Measurements from ENCODE around the gene PBOV1. TPM values are rescaled to one million over a fixed set of nuclear protein-coding genes. Genes with fewer than 3 reads are reported as not detected.

Gene PBOV1
- total and polyA plus RNA-seq, 11 donors = not detected

DNA sequence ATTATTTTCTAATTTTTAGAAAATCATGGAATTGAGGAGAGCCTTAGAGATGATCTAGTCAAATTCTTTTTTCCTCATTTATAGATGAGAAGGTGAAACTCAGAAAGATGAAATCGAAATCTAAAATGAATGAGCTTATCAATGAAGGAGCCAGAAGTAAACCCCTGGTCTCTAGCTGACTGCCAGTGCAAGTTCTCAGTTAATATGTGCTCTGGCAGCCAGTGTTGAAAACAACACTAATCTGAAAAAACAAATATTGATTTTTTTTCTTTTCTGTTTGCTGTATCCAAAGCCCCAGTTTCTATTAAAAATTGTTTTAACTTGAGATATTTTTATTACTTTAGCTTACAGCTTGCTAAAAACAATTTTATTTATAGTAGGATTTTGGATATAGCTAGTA lies 21.5 kb upstream of the PBOV1 start:
- Histone ChIP-seq H3K4me3 (no peak overlapping the region), H3K27ac (no peak overlapping the region), H3K9me3 (no peaks in the 10 kb centered on the region), H3K4me1 (no peaks in the 10 kb centered on the region), H3K36me3 (no peaks in the 10 kb centered on the region), H3K27me3 (no peaks in the 10 kb centered on the region)
- WGBS, 4 donors = 94 to 96% (median 95%) methylated on average over 1 of the region's 1 CpG
- ATAC-seq (no peak), DNase-seq (no peak)
- intact Hi-C loops (cut with DNase I) = no loop called here
- TF ChIP-seq POLR2A (IDR thresholded peaks at IDR 0.05) = no peak
- TF ChIP-seq, protein P1, sequence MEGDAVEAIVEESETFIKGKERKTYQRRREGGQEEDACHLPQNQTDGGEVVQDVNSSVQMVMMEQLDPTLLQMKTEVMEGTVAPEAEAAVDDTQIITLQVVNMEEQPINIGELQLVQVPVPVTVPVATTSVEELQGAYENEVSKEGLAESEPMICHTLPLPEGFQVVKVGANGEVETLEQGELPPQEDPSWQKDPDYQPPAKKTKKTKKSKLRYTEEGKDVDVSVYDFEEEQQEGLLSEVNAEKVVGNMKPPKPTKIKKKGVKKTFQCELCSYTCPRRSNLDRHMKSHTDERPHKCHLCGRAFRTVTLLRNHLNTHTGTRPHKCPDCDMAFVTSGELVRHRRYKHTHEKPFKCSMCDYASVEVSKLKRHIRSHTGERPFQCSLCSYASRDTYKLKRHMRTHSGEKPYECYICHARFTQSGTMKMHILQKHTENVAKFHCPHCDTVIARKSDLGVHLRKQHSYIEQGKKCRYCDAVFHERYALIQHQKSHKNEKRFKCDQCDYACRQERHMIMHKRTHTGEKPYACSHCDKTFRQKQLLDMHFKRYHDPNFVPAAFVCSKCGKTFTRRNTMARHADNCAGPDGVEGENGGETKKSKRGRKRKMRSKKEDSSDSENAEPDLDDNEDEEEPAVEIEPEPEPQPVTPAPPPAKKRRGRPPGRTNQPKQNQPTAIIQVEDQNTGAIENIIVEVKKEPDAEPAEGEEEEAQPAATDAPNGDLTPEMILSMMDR (IDR thresholded peaks at IDR 0.05) = no peak

DNA sequence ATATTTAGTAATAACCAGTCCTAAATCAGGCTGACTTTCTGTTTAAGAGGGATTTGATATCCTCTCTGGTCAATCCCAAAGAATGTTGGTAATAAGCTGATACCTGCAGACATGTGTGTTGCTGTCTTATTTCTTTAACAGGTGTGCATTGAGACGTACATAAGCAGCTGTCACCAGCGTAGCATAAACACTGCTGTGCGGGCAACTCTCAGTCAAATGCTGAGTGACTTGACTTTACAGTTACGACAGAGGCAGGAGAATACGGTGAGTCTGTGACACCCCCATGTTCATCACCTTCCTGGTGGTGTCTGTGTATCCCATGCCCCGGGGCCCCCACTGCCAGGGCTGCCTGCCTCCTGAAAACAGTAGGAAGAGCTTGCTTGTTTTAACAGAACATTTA lies 20.1 kb upstream of the PBOV1 start:
- Histone ChIP-seq H3K27ac (no peak overlapping the region), H3K4me1 (no peaks in the 10 kb centered on the region), H3K36me3 (no peaks in the 10 kb centered on the region), H3K9me3 (no peaks in the 10 kb centered on the region), H3K4me3 (no peak overlapping the region), H3K27me3 (no peaks in the 10 kb centered on the region)
- intact Hi-C loops (cut with DNase I) = no loop called here
- DNase-seq (no peak), ATAC-seq (no peak)
- TF ChIP-seq, protein P1 (IDR thresholded peaks at IDR 0.05) = no peak
- TF ChIP-seq POLR2A (IDR thresholded peaks at IDR 0.05) = no peak
- 79 to 91% (median 88%) methylated on average over 6 of the region's 6 CpGs for WGBS, 4 donors

DNA sequence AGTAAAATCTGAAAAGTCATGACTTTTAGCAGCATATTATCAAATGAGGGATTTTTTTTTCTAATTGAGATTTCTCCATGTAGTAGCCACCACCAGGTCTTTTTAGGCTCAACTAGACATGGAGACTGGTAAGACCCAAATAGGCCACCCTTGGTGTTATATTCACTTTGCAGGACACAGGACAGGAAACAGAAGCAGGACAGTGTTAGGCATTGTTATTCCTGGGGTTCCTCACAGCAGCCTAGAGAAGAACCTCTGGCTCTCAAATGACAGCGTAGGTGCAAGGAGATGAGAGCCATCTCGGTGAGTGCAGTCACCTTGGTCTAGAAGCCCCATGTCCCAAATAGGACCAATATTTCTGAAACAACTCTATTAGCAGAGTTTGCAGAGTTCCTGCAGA lies 19.2 kb upstream of the PBOV1 start:
- WGBS, 4 donors = 92 to 94% (median 93%) methylated on average over 2 of the region's 2 CpGs
- intact Hi-C loops (cut with DNase I) = no loop called here

DNA sequence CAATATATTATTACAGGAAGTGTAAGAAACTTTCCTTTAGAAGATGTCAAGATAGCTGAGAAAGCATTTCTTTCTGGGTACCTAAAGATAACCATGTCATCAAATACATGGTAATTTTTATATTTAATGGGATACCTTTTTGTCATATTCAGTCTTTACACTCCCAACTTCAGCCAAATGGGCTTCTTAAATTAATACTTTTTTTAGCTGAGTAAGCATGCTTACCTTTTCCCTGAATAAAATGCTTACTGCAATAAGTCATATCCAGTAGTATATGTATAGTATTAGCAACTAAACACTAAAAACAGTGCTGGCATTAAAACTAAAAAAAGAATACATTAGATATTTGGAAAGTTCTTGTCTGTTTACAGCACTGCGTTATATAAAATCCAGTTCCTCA lies 17.4 kb upstream of the PBOV1 start:
- intact Hi-C loops (cut with DNase I) = no loop called here
- 84 to 88% (median 86%) methylated on average over 1 of the region's 1 CpG for WGBS, 4 donors
- Histone ChIP-seq H3K36me3 (no peaks in the 10 kb centered on the region), H3K4me1 (no peaks in the 10 kb centered on the region), H3K9me3 (no peaks in the 10 kb centered on the region), H3K27me3 (no peaks in the 10 kb centered on the region), H3K27ac (no peak overlapping the region), H3K4me3 (no peak overlapping the region)
- DNase-seq (no peak), ATAC-seq (no peak)
- no peak for TF ChIP-seq POLR2A (IDR thresholded peaks at IDR 0.05)
- TF ChIP-seq, protein P1 (IDR thresholded peaks at IDR 0.05) = no peak

More for the DNA sequence above, 19.2 kb upstream of the PBOV1 start:
- no peak for ATAC-seq
- H3K27me3 ChIP-seq = no peaks in the 10 kb centered on the region
- no peak overlapping the region for H3K27ac ChIP-seq
- no peaks in the 10 kb centered on the region for H3K4me1 ChIP-seq
- no peak for TF ChIP-seq POLR2A (IDR thresholded peaks at IDR 0.05)
- TF ChIP-seq, protein P1 (IDR thresholded peaks at IDR 0.05) = no peak
- no peaks in the 10 kb centered on the region for H3K9me3 ChIP-seq
- H3K36me3 ChIP-seq = no peaks in the 10 kb centered on the region
- DNase-seq = no peak
- H3K4me3 ChIP-seq = no peak overlapping the region

Measured in heart left ventricle (tissue), 16 donors.